ENCODE measurements around the gene PIEZO2. TPM values are rescaled to one million over a fixed set of nuclear protein-coding genes. Genes with fewer than 3 reads are reported as not detected.
"Not testable (repeated sequence)": the region's sequence is repeated elsewhere in the genome, so short reads cannot be mapped to it uniquely, and the experiment has no call there.

PIEZO2 gene
- total RNA-seq, 1 experiment from 2014 or later = 5.5 TPM

DNA sequence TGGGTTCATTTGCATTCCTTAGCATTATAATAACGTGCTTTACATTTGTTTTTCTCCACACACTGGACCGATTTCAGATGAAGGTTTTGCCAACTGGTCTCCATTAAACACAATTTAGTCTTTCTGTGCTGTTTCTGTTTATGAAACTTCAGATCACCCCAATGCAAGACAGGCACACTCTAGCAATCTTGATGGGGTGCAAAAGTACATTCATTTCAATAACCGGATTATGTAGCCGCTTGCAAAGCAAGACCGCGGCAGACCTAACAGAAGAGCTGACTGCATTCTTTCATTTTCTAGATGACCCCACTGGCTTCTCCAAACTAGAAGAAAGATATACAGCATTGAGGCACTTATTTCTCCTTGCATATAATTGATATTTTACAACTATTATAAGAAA, 301.5 kb downstream of the PIEZO2 start:
- Histone ChIP-seq H3K4me1 (ENCODE audit: insufficient read depth, low read length, poor library complexity, severe bottlenecking) (no peaks in the 10 kb centered on the region), H3K36me3 (ENCODE audit: insufficient read depth, low read length, poor library complexity, severe bottlenecking) (no peaks in the 10 kb centered on the region), H3K4me3 (ENCODE audit: low read depth, low read length, poor library complexity, severe bottlenecking) (no peak overlapping the region), H3K9me3 (ENCODE audit: low read depth, low read length, poor library complexity, severe bottlenecking) (no peaks in the 10 kb centered on the region), H3K27me3 (replicated peaks; ENCODE audit: insufficient read depth, low read depth, low read length, poor library complexity) (no peaks in the 10 kb centered on the region), H3K27ac (ENCODE audit: low read depth, low read length, poor library complexity, severe bottlenecking) (no peak overlapping the region)
- ChIA-PET POLR2A (ENCODE audit: low non-redundant PET) (no interaction called here), CTCF (no interaction called here)
- TF ChIP-seq, protein P1, sequence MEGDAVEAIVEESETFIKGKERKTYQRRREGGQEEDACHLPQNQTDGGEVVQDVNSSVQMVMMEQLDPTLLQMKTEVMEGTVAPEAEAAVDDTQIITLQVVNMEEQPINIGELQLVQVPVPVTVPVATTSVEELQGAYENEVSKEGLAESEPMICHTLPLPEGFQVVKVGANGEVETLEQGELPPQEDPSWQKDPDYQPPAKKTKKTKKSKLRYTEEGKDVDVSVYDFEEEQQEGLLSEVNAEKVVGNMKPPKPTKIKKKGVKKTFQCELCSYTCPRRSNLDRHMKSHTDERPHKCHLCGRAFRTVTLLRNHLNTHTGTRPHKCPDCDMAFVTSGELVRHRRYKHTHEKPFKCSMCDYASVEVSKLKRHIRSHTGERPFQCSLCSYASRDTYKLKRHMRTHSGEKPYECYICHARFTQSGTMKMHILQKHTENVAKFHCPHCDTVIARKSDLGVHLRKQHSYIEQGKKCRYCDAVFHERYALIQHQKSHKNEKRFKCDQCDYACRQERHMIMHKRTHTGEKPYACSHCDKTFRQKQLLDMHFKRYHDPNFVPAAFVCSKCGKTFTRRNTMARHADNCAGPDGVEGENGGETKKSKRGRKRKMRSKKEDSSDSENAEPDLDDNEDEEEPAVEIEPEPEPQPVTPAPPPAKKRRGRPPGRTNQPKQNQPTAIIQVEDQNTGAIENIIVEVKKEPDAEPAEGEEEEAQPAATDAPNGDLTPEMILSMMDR (conservative IDR thresholded peaks at IDR 0.05; ENCODE audit: low read depth, low read length) = no peak
- TF ChIP-seq EZH2 (IDR thresholded peaks at IDR 0.05; ENCODE audit: borderline replicate concordance, low read depth, low read length, poor library complexity, severe bottlenecking) = no peak
- no peak for DNase-seq (ENCODE audit: low spot score)
- no TSS peak for BruUV-seq (replicated peaks)
- intact Hi-C loops (cut with micrococcal nuclease; ENCODE audit: unreplicated experiment) = no loop called here

DNA sequence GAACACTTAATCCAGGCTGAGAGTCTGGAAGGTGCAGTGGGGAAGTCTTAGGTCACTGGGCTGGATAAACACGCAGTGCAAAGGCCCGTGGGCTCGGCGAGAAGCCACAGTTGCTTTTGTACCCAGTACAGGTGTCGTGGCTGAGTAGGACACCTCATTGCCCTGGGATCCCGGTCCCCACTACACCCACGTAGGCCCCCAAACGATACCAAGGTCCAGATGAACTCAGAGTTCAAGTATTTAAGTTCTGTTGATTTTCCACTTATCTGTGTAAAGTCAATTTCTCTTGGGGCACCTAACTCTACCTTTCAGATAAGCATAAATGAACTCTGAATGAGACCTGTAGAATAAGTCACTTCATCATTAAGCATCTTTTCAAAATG, 302.0 kb downstream of the PIEZO2 start:
- no peaks in the 10 kb centered on the region for H3K4me1 ChIP-seq (ENCODE audit: insufficient read depth, low read length, poor library complexity, severe bottlenecking)
- ChIA-PET CTCF (no interaction called here), POLR2A (ENCODE audit: low non-redundant PET) (no interaction called here)
- no peaks in the 10 kb centered on the region for H3K9me3 ChIP-seq (ENCODE audit: low read depth, low read length, poor library complexity, severe bottlenecking)
- H3K27ac ChIP-seq (ENCODE audit: low read depth, low read length, poor library complexity, severe bottlenecking) = no peak overlapping the region
- DNase-seq (ENCODE audit: low spot score) = no peak
- H3K27me3 ChIP-seq (replicated peaks; ENCODE audit: insufficient read depth, low read depth, low read length, poor library complexity) = no peaks in the 10 kb centered on the region
- no peak overlapping the region for H3K4me3 ChIP-seq (ENCODE audit: low read depth, low read length, poor library complexity, severe bottlenecking)
- no peaks in the 10 kb centered on the region for H3K36me3 ChIP-seq (ENCODE audit: insufficient read depth, low read length, poor library complexity, severe bottlenecking)
- TF ChIP-seq, protein P1 (conservative IDR thresholded peaks at IDR 0.05; ENCODE audit: low read depth, low read length) = no peak
- TF ChIP-seq EZH2 (IDR thresholded peaks at IDR 0.05; ENCODE audit: borderline replicate concordance, low read depth, low read length, poor library complexity, severe bottlenecking) = no peak
- BruUV-seq (replicated peaks) = no TSS peak
- intact Hi-C loops (cut with micrococcal nuclease; ENCODE audit: unreplicated experiment) = no loop called here

DNA sequence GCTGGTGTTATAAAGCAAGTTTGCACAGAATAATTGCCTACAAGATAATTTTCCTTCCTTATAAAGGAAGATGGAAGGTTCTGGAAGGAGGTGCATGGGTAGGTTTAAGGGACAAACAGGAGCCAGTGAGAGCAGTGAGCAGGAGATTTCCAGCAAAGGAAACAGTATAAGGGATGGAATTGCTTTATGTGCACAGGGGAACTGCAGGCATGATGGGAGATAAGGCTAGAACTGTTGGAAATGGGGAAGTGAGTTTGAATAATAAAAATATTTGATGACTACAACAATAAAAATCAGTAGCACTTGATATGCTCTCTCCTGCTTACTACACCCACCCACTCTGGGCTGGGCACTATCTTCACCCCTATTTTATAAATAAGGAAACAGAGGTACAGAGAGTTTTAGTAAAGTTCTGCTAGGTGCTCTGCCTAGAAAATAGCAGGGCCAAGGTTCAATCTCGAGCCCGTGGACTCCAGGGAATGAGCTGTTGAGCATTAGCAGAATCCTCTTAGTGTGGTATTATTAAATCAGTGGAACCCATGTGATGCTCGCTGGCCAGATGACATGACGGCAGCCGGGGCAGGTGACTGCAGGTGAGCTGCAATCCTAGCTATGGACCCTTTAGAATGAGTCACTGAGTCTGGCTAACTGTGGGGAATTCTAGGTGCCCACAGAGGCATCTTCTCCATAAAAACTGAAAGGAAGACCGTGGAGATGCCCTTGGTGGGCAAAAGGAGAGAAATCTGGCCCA, 302.5 kb downstream of the PIEZO2 start:
- intact Hi-C loops (cut with micrococcal nuclease; ENCODE audit: unreplicated experiment) = no loop called here
- ChIA-PET POLR2A (ENCODE audit: low non-redundant PET) (no interaction called here), CTCF (no interaction called here)
- Histone ChIP-seq H3K4me1 (ENCODE audit: insufficient read depth, low read length, poor library complexity, severe bottlenecking) (no peaks in the 10 kb centered on the region), H3K27me3 (replicated peaks; ENCODE audit: insufficient read depth, low read depth, low read length, poor library complexity) (no peaks in the 10 kb centered on the region), H3K36me3 (ENCODE audit: insufficient read depth, low read length, poor library complexity, severe bottlenecking) (no peaks in the 10 kb centered on the region), H3K4me3 (ENCODE audit: low read depth, low read length, poor library complexity, severe bottlenecking) (no peak overlapping the region), H3K27ac (ENCODE audit: low read depth, low read length, poor library complexity, severe bottlenecking) (no peak overlapping the region), H3K9me3 (ENCODE audit: low read depth, low read length, poor library complexity, severe bottlenecking) (no peaks in the 10 kb centered on the region)
- no peak for TF ChIP-seq EZH2 (IDR thresholded peaks at IDR 0.05; ENCODE audit: borderline replicate concordance, low read depth, low read length, poor library complexity, severe bottlenecking)
- TF ChIP-seq, protein P1 (conservative IDR thresholded peaks at IDR 0.05; ENCODE audit: low read depth, low read length) = no peak
- BruUV-seq (replicated peaks) = no TSS peak
- DNase-seq (ENCODE audit: low spot score) = no peak

DNA sequence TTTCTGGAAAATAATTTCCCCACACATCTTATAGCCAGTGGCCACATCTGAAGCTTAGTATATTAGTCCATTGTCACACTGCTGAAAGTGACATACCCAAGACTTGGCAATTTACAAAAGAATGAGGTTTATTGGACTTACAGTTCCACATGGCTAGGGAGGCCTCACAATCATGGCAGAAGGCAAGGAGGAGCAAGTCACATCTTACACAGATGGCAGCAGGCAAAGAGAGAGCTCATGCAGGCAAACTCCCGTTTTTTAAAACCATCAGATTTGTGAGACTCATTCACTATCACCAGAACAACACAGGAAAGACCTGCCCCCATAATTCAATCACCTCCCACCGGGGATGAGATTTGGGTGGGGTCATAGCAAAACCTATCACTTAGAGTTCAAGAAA, 303.3 kb downstream of the PIEZO2 start:
- H3K4me1 ChIP-seq (ENCODE audit: insufficient read depth, low read length, poor library complexity, severe bottlenecking); H3K36me3 ChIP-seq (ENCODE audit: insufficient read depth, low read length, poor library complexity, severe bottlenecking); H3K9me3 ChIP-seq (ENCODE audit: low read depth, low read length, poor library complexity, severe bottlenecking); H3K4me3 ChIP-seq (ENCODE audit: low read depth, low read length, poor library complexity, severe bottlenecking); H3K27ac ChIP-seq (ENCODE audit: low read depth, low read length, poor library complexity, severe bottlenecking); POLR2A ChIA-PET (ENCODE audit: low non-redundant PET); DNase-seq (ENCODE audit: low spot score); BruUV-seq (replicated peaks); H3K27me3 ChIP-seq (replicated peaks; ENCODE audit: insufficient read depth, low read depth, low read length, poor library complexity); CTCF ChIA-PET; intact Hi-C loops (cut with micrococcal nuclease; ENCODE audit: unreplicated experiment): not testable (repeated sequence)
